Naive thymus-derived CD4-positive, alpha-beta T cell (primary cell): ENCODE data around the gene KRT8. TPM values are rescaled to one million over a fixed set of nuclear protein-coding genes. Genes with fewer than 3 reads are reported as not detected.

Source experiments
- ATAC-seq: fragments of 150-1000 bp; cut with Tn5 transposase; 2 replicates; pipeline ENCODE4 v1.10.0; 2021; ENCODE audit warnings: mild to moderate bottlenecking, moderate library complexity
- CTCF ChIA-PET: fragments of 350-600 bp; sonication (Branson Sonifier 250); formaldehyde crosslinking; loops from one replicate; lab custom pipeline; 2021; ENCODE audit warnings: antibody characterized with exemption; lab: Charles Lee
- POLR2A ChIA-PET: fragments of 350-600 bp; sonication (Branson Sonifier 250); formaldehyde crosslinking; loops from one replicate; lab custom pipeline; 2021; ENCODE audit warnings: antibody characterized with exemption, inconsistent platforms; lab: Charles Lee
- DNase-seq, 9 donors: peaks; one replicate each; pipeline versions ENCODE4 v3.0.0 to v3.0.0-alpha.2; 2020 to 2022; ENCODE audit warnings: mixed read lengths in 1 of 9
- H3K27ac ChIP-seq: one replicate; pipeline ENCODE4 v1.7.0; 2013; ENCODE audit warnings: mild to moderate bottlenecking, low read depth, low read length, moderate library complexity
- H3K27me3 ChIP-seq, 2 donors: one replicate each; pipeline ENCODE4 v1.7.0; 2013; ENCODE audit warnings: low read length in 2 of 2, mild to moderate bottlenecking in 2 of 2, moderate library complexity in 2 of 2; ENCODE audit not compliant: control insufficient read depth in 2 of 2, insufficient read depth in 2 of 2
- H3K36me3 ChIP-seq, 3 experiments: 1 replicate in 2 of 3; 2 replicates in 1 of 3; pipeline ENCODE4 v1.7.0; 2013; ENCODE audit warnings: low read length in 3 of 3, mild to moderate bottlenecking in 3 of 3, moderate library complexity in 1 of 3; ENCODE audit not compliant: insufficient read depth in 3 of 3, control insufficient read depth in 2 of 3
- H3K4me1 ChIP-seq, 2 donors: one replicate each; pipeline ENCODE4 v1.7.0; 2013; ENCODE audit warnings: low read length in 2 of 2, mild to moderate bottlenecking in 2 of 2, moderate library complexity in 1 of 2; ENCODE audit not compliant: control insufficient read depth in 2 of 2, insufficient read depth in 2 of 2
- H3K4me3 ChIP-seq: 2 replicates; pipeline ENCODE4 v1.7.0; 2013; ENCODE audit warnings: mild to moderate bottlenecking, low read length
- H3K9me3 ChIP-seq, 3 experiments: 1 replicate in 2 of 3; 2 replicates in 1 of 3; pipeline ENCODE4 v1.7.0; 2013; ENCODE audit warnings: low read length in 3 of 3; ENCODE audit not compliant: control insufficient read depth in 2 of 3
- H3K27ac Mint-ChIP-seq, 9 donors: one replicate each; pipeline ENCODE4 v1.8.0; 2020 to 2022; ENCODE audit warnings: mixed read lengths in 9 of 9, mild to moderate bottlenecking in 8 of 9, moderate library complexity in 5 of 9, inconsistent platforms in 2 of 9
- H3K27me3 Mint-ChIP-seq, 5 donors: one replicate each; pipeline ENCODE4 v1.8.0; 2021 to 2022; ENCODE audit warnings: mixed read lengths in 5 of 5, mild to moderate bottlenecking in 1 of 5
- H3K36me3 Mint-ChIP-seq, 5 donors: one replicate each; pipeline ENCODE4 v1.8.0; 2020 to 2022; ENCODE audit warnings: mixed read lengths in 5 of 5, mild to moderate bottlenecking in 3 of 5, inconsistent platforms in 1 of 5
- H3K4me1 Mint-ChIP-seq, 7 donors: one replicate each; pipeline ENCODE4 v1.8.0; 2020 to 2022; ENCODE audit warnings: mixed read lengths in 7 of 7, mild to moderate bottlenecking in 3 of 7, inconsistent platforms in 1 of 7
- H3K4me3 Mint-ChIP-seq, 10 donors: one replicate each; pipeline ENCODE4 v1.8.0; 2020 to 2022; ENCODE audit warnings: mild to moderate bottlenecking in 10 of 10, mixed read lengths in 10 of 10, moderate library complexity in 6 of 10, inconsistent platforms in 2 of 10
- H3K9me3 Mint-ChIP-seq, 11 donors: one replicate each; pipeline ENCODE4 v1.8.0; 2020 to 2022; ENCODE audit warnings: mixed read lengths in 11 of 11, mild to moderate bottlenecking in 4 of 11, inconsistent platforms in 1 of 11, moderate library complexity in 1 of 11
- intact Hi-C, 2 donors: fragments of 100-400 bp; cut with micrococcal nuclease; formaldehyde crosslinking; loops; one replicate each; pipeline ENCODE4 v1.15.1; 2023
- polyA plus RNA-seq, 2 donors: library from polyadenylated mRNA; unstranded; fragments of 300-500 nt; fragmentation: Illumina TruSeq; gene quantifications; one replicate each; pipeline ENCODE4 v1.2.3, GENCODE V29; 2021
- total RNA-seq, 6 experiments: library from RNA in 5 of 6; stranded (reverse) in 5 of 6; gene quantifications; 1 replicate in 5 of 6; 2 replicates in 1 of 6; pipeline ENCODE4 v1.2.3 and lab custom pipeline; 2021 to 2026

Gene KRT8
- total and polyA plus RNA-seq, 7 experiments from 2014 or later = 0.09 to 0.62 (median 0.56) TPM; not detected in 2

DNA sequence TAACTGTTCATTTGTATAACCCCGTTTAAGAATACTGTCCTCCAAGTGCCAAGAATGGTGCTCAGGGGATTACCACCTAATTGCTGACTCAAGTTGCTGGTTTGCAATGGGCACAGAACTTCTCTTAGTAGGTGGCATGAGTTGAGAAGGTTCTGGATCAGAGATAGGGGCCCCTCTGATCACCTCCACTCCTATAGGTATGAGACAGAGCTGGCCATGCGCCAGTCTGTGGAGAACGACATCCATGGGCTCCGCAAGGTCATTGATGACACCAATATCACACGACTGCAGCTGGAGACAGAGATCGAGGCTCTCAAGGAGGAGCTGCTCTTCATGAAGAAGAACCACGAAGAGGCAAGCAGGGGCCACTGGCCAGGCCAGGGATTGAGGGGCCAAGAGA lies 45.7 kb upstream of the KRT8 start:
- peaks cover 0 to 10% (median 0%) of the 10 kb centered on the region in 5 donors for H3K27me3 Mint-ChIP-seq
- intact Hi-C loops = no loop called here

DNA sequence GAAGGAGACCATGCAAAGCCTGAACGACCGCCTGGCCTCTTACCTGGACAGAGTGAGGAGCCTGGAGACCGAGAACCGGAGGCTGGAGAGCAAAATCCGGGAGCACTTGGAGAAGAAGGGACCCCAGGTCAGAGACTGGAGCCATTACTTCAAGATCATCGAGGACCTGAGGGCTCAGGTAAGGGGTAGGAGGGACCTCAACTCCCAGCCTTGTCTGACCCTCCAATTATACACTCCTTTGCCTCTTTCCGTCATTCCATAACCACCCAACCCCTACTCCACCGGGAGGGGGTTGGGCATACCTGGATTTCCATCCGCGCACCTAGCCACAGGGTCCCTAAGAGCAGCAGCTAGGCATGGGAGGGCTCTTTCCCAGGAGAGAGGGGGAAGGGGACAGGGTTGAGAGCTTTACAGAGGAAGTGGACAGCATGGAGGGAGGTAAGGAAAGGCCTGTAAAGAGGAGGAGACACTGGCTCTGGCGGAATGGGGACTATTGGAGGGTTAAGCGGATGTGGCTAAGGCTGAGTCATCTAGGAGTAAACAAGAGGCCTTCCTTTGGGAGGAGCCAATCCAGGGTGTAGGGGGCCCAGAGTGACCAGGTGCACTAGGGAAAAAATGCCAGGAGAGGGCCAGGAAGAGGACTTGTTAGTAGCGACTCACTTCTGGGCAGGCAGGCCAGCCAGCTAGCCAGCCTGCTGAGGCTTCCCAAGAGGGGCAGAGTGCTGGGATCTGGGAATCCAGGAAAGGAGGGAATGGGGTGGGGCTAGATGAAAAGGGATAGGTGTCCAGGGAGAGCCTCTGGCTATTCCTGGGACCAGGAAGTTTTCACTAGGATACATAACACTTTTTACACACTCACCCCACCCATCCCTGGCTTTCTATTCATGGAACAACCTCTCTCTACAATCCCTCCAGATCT lies 44.8 kb upstream of the KRT8 start:
- Histone ChIP-seq H3K4me1 (peaks cover 0 to 5% of the 10 kb centered on the region in 2 donors), H3K4me3 (peak overlapping the region; percentile 56), H3K27me3 (no peaks in the 10 kb centered on the region), H3K36me3 (peaks cover 0 to 9% (median 0%) of the 10 kb centered on the region in 3 experiments), H3K9me3 (no peaks in the 10 kb centered on the region), H3K27ac (peak overlapping the region; percentile 67)
- peak overlapping the region; percentile 39 to 90 (median 82) for H3K4me3 Mint-ChIP-seq
- peaks cover 0 to 21% (median 0%) of the 10 kb centered on the region in 5 donors for H3K36me3 Mint-ChIP-seq
- H3K27me3 Mint-ChIP-seq = peaks cover 0 to 13% (median 0%) of the 10 kb centered on the region in 5 donors
- CTCF ChIA-PET = no interaction called here
- intact Hi-C loops = loop anchor here in 1 of 2 donors (1.0 to 5.0 kb wide), 3 partner anchors 47 to 71 kb away; partner anchors contain the start of gene EIF4B
- H3K9me3 Mint-ChIP-seq = no peaks in the 10 kb centered on the region
- peak overlapping the region in 7 of 9 donors; percentile 69 to 92 (median 76) for H3K27ac Mint-ChIP-seq
- ATAC-seq (no peak), DNase-seq (no peak)
- peaks cover 2 to 18% (median 6%) of the 10 kb centered on the region in 7 donors for H3K4me1 Mint-ChIP-seq
- POLR2A ChIA-PET = no interaction called here

More for the DNA sequence above, 45.7 kb upstream of the KRT8 start:
- H3K27me3 ChIP-seq = no peaks in the 10 kb centered on the region
- Mint-ChIP-seq H3K9me3 (no peaks in the 10 kb centered on the region), H3K4me3 (peak overlapping the region in 6 of 10 donors; percentile 3 to 89 (median 82)), H3K36me3 (peaks cover 0 to 21% (median 0%) of the 10 kb centered on the region in 5 donors), H3K27ac (peak overlapping the region in 7 of 9 donors; percentile 7 to 92 (median 45)), H3K4me1 (peaks cover 2 to 18% (median 6%) of the 10 kb centered on the region in 7 donors)
- peaks cover 0 to 9% (median 0%) of the 10 kb centered on the region in 3 experiments for H3K36me3 ChIP-seq
- no peak for DNase-seq
- POLR2A ChIA-PET = no interaction called here
- peaks cover 0 to 5% of the 10 kb centered on the region in 2 donors for H3K4me1 ChIP-seq
- CTCF ChIA-PET = interaction anchor here (2.1 kb wide), 1 partner anchor 65 kb away, joined by 10 read pairs; no protein-coding TSS in a partner anchor
- ATAC-seq = no peak
- H3K4me3 ChIP-seq = no peak overlapping the region
- H3K27ac ChIP-seq = no peak overlapping the region
- no peaks in the 10 kb centered on the region for H3K9me3 ChIP-seq

GRCh38 chr12:52947738-52948423 lies 43.0 kb upstream of the KRT8 start:
- POLR2A ChIA-PET = interaction anchor here (1.6 kb wide), 1 partner anchor 9 kb away, joined by 5 read pairs; no protein-coding TSS in a partner anchor
- H3K4me1 Mint-ChIP-seq = peaks cover 2 to 18% (median 6%) of the 10 kb centered on the region in 7 donors
- H3K27me3 Mint-ChIP-seq = peaks cover 0 to 27% (median under 1%) of the 10 kb centered on the region in 5 donors
- Histone ChIP-seq H3K9me3 (no peaks in the 10 kb centered on the region), H3K4me1 (peaks cover 0 to 5% of the 10 kb centered on the region in 2 donors), H3K27ac (no peak overlapping the region), H3K4me3 (no peak overlapping the region), H3K27me3 (no peaks in the 10 kb centered on the region), H3K36me3 (peaks cover 0 to 9% (median 0%) of the 10 kb centered on the region in 3 experiments)
- ATAC-seq (no peak), DNase-seq (no peak)
- CTCF ChIA-PET = interaction anchor here (4.6 kb wide), 1 partner anchor 63 kb away, joined by 18 read pairs; no protein-coding TSS in a partner anchor
- peak overlapping the region; percentile 79 to 93 (median 90) for H3K4me3 Mint-ChIP-seq
- peaks cover 0 to 17% (median 0%) of the 10 kb centered on the region in 5 donors for H3K36me3 Mint-ChIP-seq
- no peaks in the 10 kb centered on the region for H3K9me3 Mint-ChIP-seq
- peak overlapping the region in 8 of 9 donors; percentile 81 to 95 (median 91) for H3K27ac Mint-ChIP-seq
- intact Hi-C loops = loop anchor here in 1 of 2 donors (2.0 to 5.0 kb wide), 2 partner anchors 46 to 69 kb away; no protein-coding TSS in a partner anchor

DNA sequence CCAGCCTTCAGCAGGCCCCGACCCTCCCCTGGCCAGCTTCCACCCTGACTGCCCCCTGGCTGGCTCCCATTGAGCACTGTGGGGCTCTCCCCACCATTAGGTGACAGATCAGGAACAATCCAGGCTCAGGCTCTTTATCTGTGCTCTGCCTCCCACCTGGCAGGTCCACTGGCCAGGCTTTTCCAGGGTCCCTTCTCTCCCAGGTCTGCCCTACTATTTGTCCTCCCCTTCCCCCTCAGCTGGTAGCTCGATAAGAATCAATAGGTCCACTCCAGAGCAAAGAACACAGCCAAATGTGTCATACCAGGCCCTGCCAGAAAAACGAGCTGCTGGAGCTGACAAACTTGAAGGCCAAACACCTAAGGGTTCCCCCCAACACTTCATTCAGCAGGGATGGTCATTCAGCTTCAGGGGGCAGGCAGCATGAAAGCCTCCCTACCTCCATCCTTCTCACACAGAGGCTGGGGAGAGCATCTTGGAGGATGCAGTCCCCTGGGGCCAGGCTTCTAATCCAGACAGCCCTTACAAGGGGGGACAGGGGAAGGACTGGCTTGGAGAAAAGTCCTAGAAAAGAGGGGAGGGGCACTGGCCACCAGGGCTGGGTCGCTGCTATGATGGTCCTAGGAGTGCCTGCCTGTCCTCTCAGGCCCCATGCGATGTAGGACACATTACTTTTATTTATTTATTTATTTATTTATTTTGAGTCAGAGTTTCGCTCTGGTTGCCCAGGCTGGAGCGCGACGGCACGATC lies 42.1 kb upstream of the KRT8 start:
- Mint-ChIP-seq H3K4me3 (peak overlapping the region in 3 of 10 donors; percentile 12 to 32 (median 17)), H3K27me3 (peaks cover 0 to 32% (median 5%) of the 10 kb centered on the region in 5 donors), H3K9me3 (no peaks in the 10 kb centered on the region), H3K36me3 (peaks cover 0 to 11% (median 0%) of the 10 kb centered on the region in 5 donors), H3K4me1 (peaks cover 2 to 18% (median 6%) of the 10 kb centered on the region in 7 donors), H3K27ac (no peak overlapping the region)
- ChIA-PET POLR2A (interaction anchor here (1.6 kb wide), 1 partner anchor 10 kb away, joined by 5 read pairs; no protein-coding TSS in a partner anchor), CTCF (interaction anchor here (4.6 kb wide), 1 partner anchor 62 kb away, joined by 18 read pairs; no protein-coding TSS in a partner anchor)
- Histone ChIP-seq H3K27me3 (no peaks in the 10 kb centered on the region), H3K27ac (no peak overlapping the region), H3K4me1 (peaks cover 0 to 5% of the 10 kb centered on the region in 2 donors), H3K9me3 (no peaks in the 10 kb centered on the region), H3K36me3 (peaks cover 0 to 8% (median 0%) of the 10 kb centered on the region in 3 experiments), H3K4me3 (no peak overlapping the region)
- intact Hi-C loops = loop anchor here in 1 of 2 donors (5.0 kb wide), 1 partner anchor 45 kb away; no protein-coding TSS in a partner anchor
- ATAC-seq (no peak), DNase-seq (no peak)

GRCh38 chr12:52946334-52946733 lies 41.5 kb upstream of the KRT8 start:
- intact Hi-C loops = loop anchor here in 1 of 2 donors (5.0 kb wide), 1 partner anchor 44 kb away; no protein-coding TSS in a partner anchor
- H3K36me3 ChIP-seq = peaks cover 0 to 1% (median 0%) of the 10 kb centered on the region in 3 experiments
- no peaks in the 10 kb centered on the region for H3K9me3 ChIP-seq
- ChIA-PET POLR2A (interaction anchor here (1.6 kb wide), 1 partner anchor 11 kb away, joined by 5 read pairs; no protein-coding TSS in a partner anchor), CTCF (interaction anchor here (4.6 kb wide), 1 partner anchor 61 kb away, joined by 18 read pairs; no protein-coding TSS in a partner anchor)
- no peak overlapping the region for H3K27ac Mint-ChIP-seq
- ATAC-seq (no peak), DNase-seq (no peak)
- H3K4me1 ChIP-seq = peaks cover 0 to 5% of the 10 kb centered on the region in 2 donors
- H3K4me3 Mint-ChIP-seq = no peak overlapping the region
- no peaks in the 10 kb centered on the region for H3K9me3 Mint-ChIP-seq
- H3K36me3 Mint-ChIP-seq = peaks cover 0 to 6% (median 0%) of the 10 kb centered on the region in 5 donors
- H3K27ac ChIP-seq = no peak overlapping the region
- H3K27me3 Mint-ChIP-seq = peaks cover 0 to 32% (median 5%) of the 10 kb centered on the region in 5 donors
- H3K4me1 Mint-ChIP-seq = peaks cover 2 to 18% (median 6%) of the 10 kb centered on the region in 7 donors
- no peaks in the 10 kb centered on the region for H3K27me3 ChIP-seq
- no peak overlapping the region for H3K4me3 ChIP-seq
